Thyroid gland (tissue), 4 donors: ENCODE data around the gene UROC1.

ENCODE experiments used
- POLR2A ChIP-seq, 2 donors: fragments of 450-650 bp; IDR thresholded peaks; one replicate each; pipeline ENCODE4 v1.6.1; 2017; ENCODE audit warnings: antibody characterized with exemption in 2 of 2, mild to moderate bottlenecking in 2 of 2, moderate library complexity in 1 of 2
- TF ChIP-seq, protein P1 (sequence below), 6 experiments: fragments of 200-600 bp in 3 of 6; fragments of 450-650 bp in 3 of 6; sonication (generic) in 3 of 6; IDR thresholded peaks; one replicate each; pipeline ENCODE4 v1.5.1; 2016 to 2019; ENCODE audit warnings: antibody characterized with exemption in 6 of 6, mild to moderate bottlenecking in 2 of 6, inconsistent platforms in 1 of 6, moderate library complexity in 1 of 6

DNA sequence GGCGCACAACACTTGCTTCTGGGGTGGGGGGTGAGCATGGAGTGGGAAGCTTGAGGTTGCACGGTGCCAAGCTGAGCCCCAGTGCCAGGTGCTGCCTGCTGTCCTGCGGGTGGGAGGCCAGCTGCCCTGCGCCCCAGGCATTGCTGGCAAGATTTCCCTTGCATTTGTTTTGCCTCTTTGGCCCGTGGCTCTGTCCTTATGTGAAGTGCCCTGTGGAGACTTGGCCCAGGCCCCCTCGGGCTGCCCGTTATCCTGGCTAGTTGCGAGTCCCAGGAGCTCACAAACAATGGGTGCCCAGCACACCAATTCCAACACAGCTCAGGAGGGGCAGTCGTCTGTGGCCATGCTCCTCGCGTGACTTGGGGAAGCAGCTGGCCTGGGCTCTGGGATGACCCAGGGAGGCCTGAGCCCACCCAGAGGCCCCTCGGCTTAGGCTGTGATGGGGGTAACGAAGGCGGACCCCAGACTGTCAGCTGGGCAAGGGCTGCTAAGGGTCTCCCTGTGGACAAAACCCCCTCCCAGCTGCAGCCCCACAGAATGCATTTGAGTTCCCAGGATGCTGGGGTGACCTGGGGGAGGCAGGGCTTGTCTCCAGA is 35.2 kb upstream of the UROC1 start:
- TF ChIP-seq, protein P1, sequence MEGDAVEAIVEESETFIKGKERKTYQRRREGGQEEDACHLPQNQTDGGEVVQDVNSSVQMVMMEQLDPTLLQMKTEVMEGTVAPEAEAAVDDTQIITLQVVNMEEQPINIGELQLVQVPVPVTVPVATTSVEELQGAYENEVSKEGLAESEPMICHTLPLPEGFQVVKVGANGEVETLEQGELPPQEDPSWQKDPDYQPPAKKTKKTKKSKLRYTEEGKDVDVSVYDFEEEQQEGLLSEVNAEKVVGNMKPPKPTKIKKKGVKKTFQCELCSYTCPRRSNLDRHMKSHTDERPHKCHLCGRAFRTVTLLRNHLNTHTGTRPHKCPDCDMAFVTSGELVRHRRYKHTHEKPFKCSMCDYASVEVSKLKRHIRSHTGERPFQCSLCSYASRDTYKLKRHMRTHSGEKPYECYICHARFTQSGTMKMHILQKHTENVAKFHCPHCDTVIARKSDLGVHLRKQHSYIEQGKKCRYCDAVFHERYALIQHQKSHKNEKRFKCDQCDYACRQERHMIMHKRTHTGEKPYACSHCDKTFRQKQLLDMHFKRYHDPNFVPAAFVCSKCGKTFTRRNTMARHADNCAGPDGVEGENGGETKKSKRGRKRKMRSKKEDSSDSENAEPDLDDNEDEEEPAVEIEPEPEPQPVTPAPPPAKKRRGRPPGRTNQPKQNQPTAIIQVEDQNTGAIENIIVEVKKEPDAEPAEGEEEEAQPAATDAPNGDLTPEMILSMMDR (IDR thresholded peaks at IDR 0.05), result no peak
- no peak for TF ChIP-seq POLR2A (IDR thresholded peaks at IDR 0.05)
